Neural progenitor cell (in vitro differentiated cells): ENCODE measurements around the gene PARS2. TPM values are rescaled to one million over a fixed set of nuclear protein-coding genes. Genes with fewer than 3 reads are reported as not detected.
A peak's percentile ranks its signal among the peaks of the same experiment; 100 is the strongest.

Source experiments
- DNase-seq: peaks from one replicate; pipeline ENCODE4 v3.0.0-alpha.2; 2016; ENCODE audit warnings: low spot score
- H2AFZ ChIP-seq: fragments of 200-600 bp; sonication (generic); replicated peaks from 2 replicates; pipeline ENCODE4 v1.6.1; 2016; ENCODE audit warnings: antibody characterized with exemption
- H3F3A ChIP-seq: fragments of 200-600 bp; sonication (generic); 2 replicates; pipeline ENCODE4 v1.6.1; 2016; ENCODE audit warnings: antibody characterized with exemption, low read depth
- H3K27ac ChIP-seq: fragments of 200-600 bp; sonication (generic); 2 replicates; pipeline ENCODE4 v1.5.1; 2016; ENCODE audit warnings: mild to moderate bottlenecking
- H3K27me3 ChIP-seq: fragments of 200-600 bp; sonication (generic); 2 replicates; pipeline ENCODE4 v1.6.1; 2016; ENCODE audit warnings: mild to moderate bottlenecking, moderate library complexity
- H3K36me3 ChIP-seq: fragments of 200-600 bp; sonication (generic); 2 replicates; pipeline ENCODE4 v1.5.1; 2016
- H3K4me1 ChIP-seq: fragments of 200-600 bp; sonication (generic); 2 replicates; pipeline ENCODE4 v1.6.1; 2016; ENCODE audit warnings: mixed run types
- H3K4me2 ChIP-seq: fragments of 200-600 bp; sonication (generic); 2 replicates; pipeline ENCODE4 v1.6.1; 2016
- H3K4me3 ChIP-seq: fragments of 200-600 bp; sonication (generic); 2 replicates; pipeline ENCODE4 v1.5.1; 2016
- H3K79me2 ChIP-seq: fragments of 200-600 bp; sonication (generic); 2 replicates; pipeline ENCODE4 v1.6.1; 2016; ENCODE audit warnings: low read depth
- H3K9ac ChIP-seq: fragments of 200-600 bp; sonication (generic); 2 replicates; pipeline ENCODE4 v1.6.1; 2016
- H3K9me3 ChIP-seq: fragments of 200-600 bp; sonication (generic); 2 replicates; pipeline ENCODE4 v1.5.1; 2016; ENCODE audit warnings: low read depth
- H4K20me1 ChIP-seq: fragments of 200-600 bp; sonication (generic); 2 replicates; pipeline ENCODE4 v1.6.1; 2016; ENCODE audit warnings: low read depth
- H3K27ac Mint-ChIP-seq: 3 replicates; pipeline ENCODE4 v1.8.0; 2021; ENCODE audit warnings: mixed read lengths
- H3K27me3 Mint-ChIP-seq: 2 replicates; pipeline ENCODE4 v1.8.0; 2022; ENCODE audit warnings: low read depth, mild to moderate bottlenecking, inconsistent platforms, moderate library complexity, mixed read lengths; ENCODE audit not compliant: insufficient read depth
- H3K36me3 Mint-ChIP-seq: 3 replicates; pipeline ENCODE4 v1.8.0; 2021; ENCODE audit warnings: mixed read lengths
- H3K4me1 Mint-ChIP-seq: 3 replicates; pipeline ENCODE4 v1.8.0; 2021; ENCODE audit warnings: mixed read lengths
- H3K4me3 Mint-ChIP-seq: 3 replicates; pipeline ENCODE4 v1.8.0; 2021; ENCODE audit warnings: mild to moderate bottlenecking, moderate library complexity, mixed read lengths
- H3K9me3 Mint-ChIP-seq: 3 replicates; pipeline ENCODE4 v1.8.0; 2020; ENCODE audit warnings: mixed read lengths
- CTCF ChIP-seq: fragments of 200-600 bp; sonication (generic); IDR thresholded peaks from 2 replicates; pipeline ENCODE4 v1.5.1; 2017; ENCODE audit warnings: antibody characterized with exemption, mild to moderate bottlenecking
- EZH2 ChIP-seq: fragments of 200-600 bp; sonication (generic); IDR thresholded peaks from 2 replicates; pipeline ENCODE4 v1.6.1; 2017; ENCODE audit warnings: antibody characterized with exemption, mild to moderate bottlenecking, moderate library complexity
- EZH2phosphoT487 ChIP-seq: fragments of 200-600 bp; sonication (generic); IDR thresholded peaks from 2 replicates; pipeline ENCODE4 v1.6.1; 2017; ENCODE audit warnings: antibody characterized with exemption
- total RNA-seq: library from RNA; depleted of rRNA; stranded (reverse); fragments of >200 nt; gene quantifications from 2 replicates; pipeline ENCODE4 v1.2.3, GENCODE V29; 2015; ENCODE audit warnings: low replicate concordance

PARS2 gene
- total RNA-seq, 1 donor from 2014 or later = 5.4 TPM

GRCh38 chr1:54800899-54801759 lies 36.8 kb upstream of the PARS2 start, which contains the start of gene TTC22:
TSS of gene TTC22 (minus strand) at chr1:54801323. CDS start at chr1:54801163, 160 bp downstream.
- Histone ChIP-seq H3K9me3 (no peaks in the 10 kb centered on the region), H3K79me2 (no peaks in the 10 kb centered on the region), H2AFZ (no peak within 1 kb of the TSS), H3K36me3 (no peaks in the 10 kb centered on the region), H3K27ac (no peak within 1 kb of the TSS), H3K27me3 (peaks cover 27% of the 10 kb centered on the region), H4K20me1 (no peaks in the 10 kb centered on the region), H3K4me1 (no peaks in the 10 kb centered on the region), H3K4me3 (peak within 1 kb of the TSS; percentile 18), H3K9ac (no peak within 1 kb of the TSS), H3K4me2 (peak within 1 kb of the TSS; percentile 24), H3F3A (no peaks in the 10 kb centered on the region)
- peak; percentile 39 for DNase-seq
- peak within 1 kb of the TSS; percentile 33 for H3K4me3 Mint-ChIP-seq
- TF ChIP-seq CTCF (peak; percentile 19), EZH2phosphoT487 (no peak)
- H3K27me3 Mint-ChIP-seq = peaks cover 3% of the 10 kb centered on the region
- no peaks in the 10 kb centered on the region for H3K9me3 Mint-ChIP-seq
- no peaks in the 10 kb centered on the region for H3K36me3 Mint-ChIP-seq
- no peak within 1 kb of the TSS for H3K27ac Mint-ChIP-seq
- peaks cover 4% of the 10 kb centered on the region for H3K4me1 Mint-ChIP-seq

- Histone ChIP-seq H3K9ac (no peak overlapping the region), H3K4me1 (no peaks in the 10 kb centered on the region), H3K27ac (no peak overlapping the region), H4K20me1 (no peaks in the 10 kb centered on the region), H3K4me3 (no peak overlapping the region), H3K9me3 (no peaks in the 10 kb centered on the region), H2AFZ (no peak overlapping the region), H3F3A (no peaks in the 10 kb centered on the region), H3K79me2 (no peaks in the 10 kb centered on the region), H3K4me2 (peak overlapping the region; percentile 24), H3K36me3 (no peaks in the 10 kb centered on the region), H3K27me3 (peaks cover 27% of the 10 kb centered on the region)
- Mint-ChIP-seq H3K4me3 (peak overlapping the region; percentile 49), H3K9me3 (no peaks in the 10 kb centered on the region), H3K27me3 (peaks cover 3% of the 10 kb centered on the region), H3K4me1 (peaks cover 8% of the 10 kb centered on the region), H3K27ac (no peak overlapping the region), H3K36me3 (no peaks in the 10 kb centered on the region)
- DNase-seq = no peak
- TF ChIP-seq CTCF (no peak), EZH2phosphoT487 (no peak)
Measured at GRCh38 chr1:54800041-54800898, 35.9 kb upstream of the PARS2 start.

- Histone ChIP-seq H3K4me1 (no peaks in the 10 kb centered on the region), H3K27ac (no peak overlapping the region), H3K36me3 (no peaks in the 10 kb centered on the region), H3K27me3 (peaks cover 27% of the 10 kb centered on the region), H3K4me3 (no peak overlapping the region), H3K9me3 (no peaks in the 10 kb centered on the region), H4K20me1 (no peaks in the 10 kb centered on the region), H3F3A (no peaks in the 10 kb centered on the region), H3K4me2 (no peak overlapping the region), H3K9ac (no peak overlapping the region), H2AFZ (no peak overlapping the region), H3K79me2 (no peaks in the 10 kb centered on the region)
- H3K27ac Mint-ChIP-seq = no peak overlapping the region
- H3K4me3 Mint-ChIP-seq = no peak overlapping the region
- H3K9me3 Mint-ChIP-seq = no peaks in the 10 kb centered on the region
- peaks cover 3% of the 10 kb centered on the region for H3K27me3 Mint-ChIP-seq
- DNase-seq = no peak
- H3K4me1 Mint-ChIP-seq = peaks cover 19% of the 10 kb centered on the region
- H3K36me3 Mint-ChIP-seq = no peaks in the 10 kb centered on the region
- TF ChIP-seq EZH2phosphoT487 = no peak
- no peak for TF ChIP-seq CTCF
- TF ChIP-seq EZH2 = no peak
Measured at GRCh38 chr1:54798769-54799641, 34.7 kb upstream of the PARS2 start.
